IPS-20b (cell line): ENCODE measurements around the gene GART.

Experiments
- H3K27ac ChIP-seq: one replicate; pipeline ENCODE4 v1.5.1; 2013; ENCODE audit warnings: low read length
- H3K27me3 ChIP-seq: 2 replicates; pipeline ENCODE4 v1.6.1; 2013; ENCODE audit warnings: mild to moderate bottlenecking, low read length, inconsistent platforms; ENCODE audit not compliant: insufficient read depth
- H3K36me3 ChIP-seq: 2 replicates; pipeline ENCODE4 v1.6.1; 2013; ENCODE audit warnings: low read depth, mild to moderate bottlenecking, inconsistent platforms, low read length, moderate library complexity; ENCODE audit not compliant: insufficient read depth
- H3K4me1 ChIP-seq: 2 replicates; pipeline ENCODE4 v1.6.1; 2013; ENCODE audit warnings: mild to moderate bottlenecking, control low read depth, inconsistent platforms, low read length, moderate library complexity; ENCODE audit not compliant: insufficient read depth
- H3K4me3 ChIP-seq: 2 replicates; pipeline ENCODE4 v1.5.1; 2013; ENCODE audit warnings: mild to moderate bottlenecking, low read length, inconsistent platforms
- H3K9ac ChIP-seq: 2 replicates; pipeline ENCODE4 v1.6.1; 2013; ENCODE audit warnings: low read depth, mild to moderate bottlenecking, inconsistent platforms, low read length, moderate library complexity
- H3K9me3 ChIP-seq: 2 replicates; pipeline ENCODE4 v1.6.1; 2013; ENCODE audit warnings: mild to moderate bottlenecking, low read depth, low read length, inconsistent platforms; ENCODE audit not compliant: insufficient read depth

The GART gene

DNA sequence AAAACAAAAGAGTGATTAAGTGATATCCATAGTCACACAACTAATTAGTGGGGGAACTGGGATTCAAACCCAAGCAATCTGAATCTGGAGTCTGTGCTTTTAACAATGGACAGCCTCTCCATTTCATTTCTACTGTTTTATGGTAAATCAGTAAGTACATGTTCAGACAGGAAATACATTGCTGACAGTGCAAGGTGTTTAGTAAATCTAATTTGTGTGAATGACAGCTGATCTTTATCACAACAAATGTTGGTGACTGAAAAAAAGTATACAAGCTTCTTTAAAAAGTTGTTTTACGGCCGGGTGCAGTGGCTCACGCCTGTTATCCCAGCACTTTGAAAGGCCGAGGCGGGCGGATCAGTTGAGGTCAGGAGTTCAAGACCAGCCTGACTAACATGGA, 26.0 kb upstream of the GART start:
- Histone ChIP-seq H3K4me3 (no peak overlapping the region), H3K27ac (no peak overlapping the region), H3K4me1 (no peaks in the 10 kb centered on the region), H3K9ac (no peak overlapping the region), H3K27me3 (no peaks in the 10 kb centered on the region), H3K9me3 (no peaks in the 10 kb centered on the region), H3K36me3 (peaks cover 94% of the 10 kb centered on the region)

DNA sequence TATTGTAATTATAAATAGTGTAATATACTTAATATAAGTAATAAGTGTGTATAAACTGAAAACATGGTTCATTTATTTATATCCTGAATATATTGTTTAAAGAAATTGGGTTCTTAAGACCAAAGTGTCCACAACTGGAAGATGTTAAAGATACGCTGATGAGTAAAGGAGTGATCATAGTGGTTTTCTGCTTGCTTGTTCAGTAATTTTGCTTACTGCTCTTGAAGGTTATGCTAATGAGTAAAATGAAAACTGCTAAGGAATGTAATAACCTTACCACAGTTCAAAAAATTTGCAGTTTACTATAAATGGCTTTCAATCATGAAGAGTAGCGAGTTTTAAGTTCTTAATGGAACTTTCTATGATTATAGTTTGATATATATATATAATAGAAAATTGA, 24.6 kb upstream of the GART start:
- H3K4me3 ChIP-seq: no peak overlapping the region
- no peak overlapping the region for H3K9ac ChIP-seq
- H3K9me3 ChIP-seq: no peaks in the 10 kb centered on the region
- H3K27me3 ChIP-seq: no peaks in the 10 kb centered on the region
- H3K27ac ChIP-seq: no peak overlapping the region
- peaks cover 94% of the 10 kb centered on the region for H3K36me3 ChIP-seq
- no peaks in the 10 kb centered on the region for H3K4me1 ChIP-seq

DNA sequence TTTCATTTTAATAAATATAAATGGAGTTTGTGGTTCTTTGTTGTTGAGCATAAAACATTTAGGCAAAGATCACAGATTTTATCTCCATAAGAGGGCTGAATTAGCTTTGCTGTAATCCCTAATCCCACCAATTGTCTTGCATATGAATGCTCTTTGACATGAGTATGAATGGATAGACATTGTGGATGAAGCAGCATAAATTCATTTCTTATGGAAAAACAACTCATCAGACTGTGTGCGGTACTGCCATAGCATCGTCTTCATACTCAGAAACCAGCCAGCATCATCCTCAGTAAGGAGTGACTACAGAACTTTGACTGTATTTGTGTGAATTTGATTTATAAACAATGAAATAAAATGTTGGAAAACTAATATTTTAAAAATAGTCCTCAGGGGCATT, 20.5 kb upstream of the GART start:
- no peaks in the 10 kb centered on the region for H3K9me3 ChIP-seq
- peaks cover 94% of the 10 kb centered on the region for H3K36me3 ChIP-seq
- H3K27me3 ChIP-seq: no peaks in the 10 kb centered on the region
- H3K4me3 ChIP-seq: no peak overlapping the region
- H3K4me1 ChIP-seq: no peaks in the 10 kb centered on the region
- H3K9ac ChIP-seq: no peak overlapping the region
- H3K27ac ChIP-seq: no peak overlapping the region

DNA sequence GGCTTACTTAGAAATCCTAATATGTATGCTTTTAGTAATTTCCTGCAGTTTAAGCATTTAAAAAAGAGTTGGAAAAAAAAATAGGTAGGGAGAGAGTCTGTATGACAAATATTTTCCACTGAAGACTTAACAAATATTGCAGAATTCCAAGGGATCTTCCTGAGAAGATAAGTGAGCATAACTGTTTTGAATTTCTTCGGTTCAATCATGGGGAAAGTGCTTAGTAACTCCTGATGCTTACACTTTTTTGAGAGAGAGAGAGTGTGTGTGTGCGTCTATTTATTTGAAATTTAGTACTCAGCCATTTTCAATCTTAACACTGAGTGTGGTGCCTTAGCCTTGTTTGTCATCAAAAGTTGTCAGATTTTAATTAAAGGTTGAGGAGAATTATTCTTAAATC, 19.5 kb upstream of the GART start:
- H3K4me3 ChIP-seq: no peak overlapping the region
- no peaks in the 10 kb centered on the region for H3K9me3 ChIP-seq
- no peak overlapping the region for H3K27ac ChIP-seq
- H3K27me3 ChIP-seq: no peaks in the 10 kb centered on the region
- no peaks in the 10 kb centered on the region for H3K4me1 ChIP-seq
- H3K36me3 ChIP-seq: peaks cover 94% of the 10 kb centered on the region
- H3K9ac ChIP-seq: no peak overlapping the region

DNA sequence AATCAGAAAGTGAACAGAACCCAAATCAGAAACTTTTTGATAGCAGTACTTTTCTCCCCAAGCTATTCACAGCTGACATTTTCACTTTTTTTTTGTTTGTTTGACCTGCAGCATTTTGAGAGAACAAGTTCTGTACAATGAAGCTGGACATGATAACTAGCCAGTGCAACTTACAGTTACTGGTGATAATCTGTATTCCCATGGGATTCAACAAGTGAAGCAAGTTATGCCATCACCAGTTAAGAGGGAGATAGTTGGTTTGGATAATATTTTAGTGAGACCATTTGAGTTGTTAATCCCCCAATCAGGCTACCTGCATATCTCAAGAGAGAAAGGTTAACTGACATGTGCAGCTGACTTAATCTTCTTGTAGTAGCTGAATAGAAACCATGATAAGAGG, 19.0 kb upstream of the GART start:
- no peaks in the 10 kb centered on the region for H3K27me3 ChIP-seq
- H3K4me1 ChIP-seq: no peaks in the 10 kb centered on the region
- no peaks in the 10 kb centered on the region for H3K9me3 ChIP-seq
- H3K4me3 ChIP-seq: no peak overlapping the region
- no peak overlapping the region for H3K27ac ChIP-seq
- no peak overlapping the region for H3K9ac ChIP-seq
- H3K36me3 ChIP-seq: peaks cover 98% of the 10 kb centered on the region

DNA sequence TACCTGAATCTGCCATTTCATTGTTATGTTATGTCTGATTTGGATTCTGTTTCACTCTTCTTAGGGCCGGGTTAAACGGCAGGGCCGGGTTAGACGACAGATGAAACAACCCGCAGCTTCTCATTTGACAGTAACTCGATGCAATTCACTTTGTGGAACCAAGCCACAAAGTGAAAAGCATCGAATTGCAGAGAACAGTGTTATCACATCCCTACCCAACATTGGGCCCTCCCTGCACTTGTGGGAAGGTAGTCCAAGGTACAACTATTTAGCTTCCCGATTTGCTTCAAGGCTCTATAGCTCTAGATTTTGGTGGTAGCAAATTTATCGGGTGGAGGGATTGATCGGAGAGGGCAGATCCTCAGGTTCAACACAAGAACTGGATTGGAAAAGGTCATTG, 17.9 kb upstream of the GART start:
- Histone ChIP-seq H3K36me3 (peaks cover 97% of the 10 kb centered on the region), H3K27me3 (no peaks in the 10 kb centered on the region), H3K4me3 (no peak overlapping the region)

DNA sequence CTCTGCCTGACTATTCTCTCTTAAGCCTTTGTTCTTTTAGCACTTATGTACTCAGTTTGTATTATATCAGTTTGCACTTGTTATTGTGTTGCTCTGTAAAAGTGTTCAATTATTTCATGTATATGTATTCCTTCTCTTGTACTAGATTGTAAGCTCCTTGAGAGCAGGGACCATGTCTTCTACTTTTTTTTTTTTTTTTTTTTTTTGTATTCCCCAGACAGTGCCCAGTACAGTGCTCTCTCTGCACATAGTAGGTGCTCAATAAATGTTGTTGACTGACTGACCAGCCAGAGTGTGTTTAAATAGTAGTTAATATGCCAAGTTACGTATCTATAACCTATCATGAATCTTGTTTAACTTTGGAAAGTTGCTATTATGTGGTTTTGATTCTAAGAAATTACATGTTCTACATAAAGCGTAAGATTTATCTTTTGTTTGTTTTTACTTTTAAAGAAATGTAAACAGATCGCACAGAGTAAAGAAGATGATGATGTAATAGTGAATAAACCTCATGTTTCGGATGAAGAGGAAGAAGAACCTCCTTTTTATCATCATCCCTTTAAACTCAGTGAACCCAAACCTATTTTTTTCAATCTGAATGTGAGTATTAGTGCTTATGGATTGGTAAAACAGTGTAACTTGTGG, 17.0 kb upstream of the GART start:
- Histone ChIP-seq H3K36me3 (peaks cover 98% of the 10 kb centered on the region), H3K27me3 (no peaks in the 10 kb centered on the region), H3K4me3 (no peak overlapping the region), H3K9me3 (no peaks in the 10 kb centered on the region), H3K4me1 (no peaks in the 10 kb centered on the region), H3K9ac (no peak overlapping the region), H3K27ac (no peak overlapping the region)

More for the DNA sequence above, 17.9 kb upstream of the GART start:
- no peak overlapping the region for H3K9ac ChIP-seq
- no peaks in the 10 kb centered on the region for H3K9me3 ChIP-seq
- H3K4me1 ChIP-seq: no peaks in the 10 kb centered on the region
- H3K27ac ChIP-seq: no peak overlapping the region

DNA sequence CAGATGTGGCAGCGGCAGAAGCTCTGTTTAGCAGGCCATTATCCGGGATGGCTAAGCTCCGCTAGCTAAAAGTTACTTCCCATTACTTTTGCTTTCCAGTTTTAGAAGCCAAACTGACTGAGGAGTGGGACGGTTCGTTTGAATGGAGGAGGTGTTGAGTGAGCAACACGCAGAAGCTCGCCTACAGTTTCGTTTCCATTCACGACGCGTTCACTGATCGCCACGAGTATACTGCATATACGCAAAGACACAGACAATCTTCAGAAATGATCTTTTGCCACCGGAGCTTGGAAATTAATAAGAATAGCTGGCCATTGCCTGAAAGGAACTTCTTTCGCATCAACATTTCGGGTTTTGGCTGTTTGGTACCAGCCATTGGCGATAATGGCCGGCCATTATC, 15.5 kb upstream of the GART start:
- Histone ChIP-seq H3K9ac (no peak overlapping the region), H3K4me1 (no peaks in the 10 kb centered on the region), H3K36me3 (peaks cover 98% of the 10 kb centered on the region)

DNA sequence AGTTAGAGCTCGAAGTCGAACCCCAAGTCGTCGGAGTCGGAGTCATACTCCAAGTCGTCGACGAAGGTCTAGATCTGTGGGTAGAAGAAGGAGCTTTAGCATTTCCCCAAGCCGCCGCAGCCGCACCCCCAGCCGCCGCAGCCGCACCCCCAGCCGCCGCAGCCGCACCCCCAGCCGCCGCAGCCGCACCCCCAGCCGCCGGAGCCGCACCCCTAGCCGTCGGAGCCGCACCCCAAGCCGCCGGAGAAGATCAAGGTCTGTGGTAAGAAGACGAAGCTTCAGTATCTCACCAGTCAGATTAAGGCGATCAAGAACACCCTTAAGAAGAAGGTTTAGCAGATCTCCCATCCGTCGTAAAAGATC, 13.0 kb upstream of the GART start:
- H3K36me3 ChIP-seq: peaks cover 98% of the 10 kb centered on the region
- no peaks in the 10 kb centered on the region for H3K27me3 ChIP-seq
- no peak overlapping the region for H3K27ac ChIP-seq

More for the DNA sequence above, 15.5 kb upstream of the GART start:
- Histone ChIP-seq H3K27ac (no peak overlapping the region), H3K4me3 (no peak overlapping the region), H3K27me3 (no peaks in the 10 kb centered on the region), H3K9me3 (no peaks in the 10 kb centered on the region)

DNA sequence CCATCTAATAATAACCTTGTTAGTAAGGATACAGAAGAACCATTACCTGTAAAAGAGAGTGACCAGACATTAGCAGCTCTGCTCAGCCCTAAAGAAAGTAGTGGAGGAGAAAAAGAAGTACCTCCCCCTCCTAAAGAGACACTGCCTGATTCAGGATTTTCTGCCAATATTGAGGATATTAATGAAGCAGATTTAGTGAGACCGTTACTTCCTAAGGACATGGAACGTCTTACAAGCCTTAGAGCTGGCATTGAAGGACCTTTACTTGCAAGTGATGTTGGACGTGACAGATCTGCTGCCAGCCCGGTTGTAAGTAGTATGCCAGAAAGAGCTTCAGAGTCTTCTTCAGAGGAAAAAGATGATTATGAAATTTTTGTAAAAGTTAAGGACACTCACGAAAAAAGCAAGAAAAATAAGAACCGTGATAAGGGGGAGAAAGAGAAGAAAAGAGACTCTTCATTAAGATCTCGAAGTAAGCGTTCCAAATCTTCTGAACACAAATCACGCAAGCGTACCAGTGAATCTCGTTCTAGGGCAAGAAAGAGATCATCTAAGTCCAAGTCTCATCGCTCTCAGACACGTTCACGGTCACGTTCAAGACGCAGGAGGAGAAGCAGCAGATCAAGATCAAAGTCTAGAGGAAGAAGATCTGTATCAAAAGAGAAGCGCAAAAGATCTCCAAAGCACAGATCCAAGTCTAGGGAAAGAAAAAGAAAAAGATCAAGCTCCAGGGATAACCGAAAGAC, 12.5 kb upstream of the GART start:
- Histone ChIP-seq H3K4me1 (no peaks in the 10 kb centered on the region), H3K27ac (no peak overlapping the region), H3K36me3 (peaks cover 98% of the 10 kb centered on the region), H3K9me3 (no peaks in the 10 kb centered on the region), H3K9ac (no peak overlapping the region), H3K27me3 (no peaks in the 10 kb centered on the region), H3K4me3 (no peak overlapping the region)

More for the DNA sequence above, 13.0 kb upstream of the GART start:
- H3K4me1 ChIP-seq: no peaks in the 10 kb centered on the region
- no peaks in the 10 kb centered on the region for H3K9me3 ChIP-seq
- H3K9ac ChIP-seq: no peak overlapping the region
- no peak overlapping the region for H3K4me3 ChIP-seq

DNA sequence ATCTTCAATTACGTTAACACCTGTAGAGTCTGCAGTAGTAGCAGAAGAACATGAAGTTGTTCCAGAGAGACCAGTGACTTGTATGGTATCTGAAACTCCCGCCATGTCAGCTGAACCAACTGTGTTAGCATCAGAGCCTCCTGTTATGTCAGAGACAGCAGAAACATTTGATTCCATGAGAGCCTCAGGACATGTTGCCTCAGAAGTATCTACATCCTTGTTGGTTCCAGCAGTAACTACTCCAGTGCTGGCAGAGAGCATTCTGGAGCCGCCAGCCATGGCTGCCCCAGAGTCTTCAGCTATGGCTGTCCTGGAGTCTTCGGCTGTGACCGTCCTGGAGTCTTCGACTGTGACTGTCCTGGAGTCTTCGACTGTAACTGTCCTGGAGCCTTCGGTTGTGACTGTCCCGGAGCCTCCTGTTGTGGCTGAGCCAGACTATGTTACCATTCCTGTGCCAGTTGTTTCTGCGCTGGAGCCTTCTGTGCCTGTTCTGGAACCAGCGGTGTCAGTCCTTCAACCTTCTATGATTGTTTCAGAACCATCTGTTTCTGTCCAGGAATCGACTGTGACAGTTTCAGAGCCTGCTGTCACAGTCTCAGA, 11.2 kb upstream of the GART start:
- Histone ChIP-seq H3K9me3 (no peaks in the 10 kb centered on the region), H3K4me3 (no peak overlapping the region), H3K4me1 (no peaks in the 10 kb centered on the region), H3K27me3 (no peaks in the 10 kb centered on the region), H3K27ac (no peak overlapping the region), H3K36me3 (peaks cover 98% of the 10 kb centered on the region), H3K9ac (no peak overlapping the region)
